Upper lobe of left lung (tissue), 4 donors: ENCODE measurements around the gene VPS13D.

ENCODE experiments used
- POLR2A ChIP-seq, 4 donors: fragments of 450-650 bp; IDR thresholded peaks; one replicate each; pipeline ENCODE4 v1.5.1; 2016 to 2017; ENCODE audit warnings: antibody characterized with exemption in 4 of 4, mild to moderate bottlenecking in 2 of 4
- POLR2AphosphoS5 ChIP-seq, 2 donors: sonication (generic); formaldehyde crosslinking; IDR thresholded peaks; one replicate each; pipeline ENCODE4 v1.5.1; 2017; ENCODE audit warnings: antibody characterized with exemption in 2 of 2

DNA sequence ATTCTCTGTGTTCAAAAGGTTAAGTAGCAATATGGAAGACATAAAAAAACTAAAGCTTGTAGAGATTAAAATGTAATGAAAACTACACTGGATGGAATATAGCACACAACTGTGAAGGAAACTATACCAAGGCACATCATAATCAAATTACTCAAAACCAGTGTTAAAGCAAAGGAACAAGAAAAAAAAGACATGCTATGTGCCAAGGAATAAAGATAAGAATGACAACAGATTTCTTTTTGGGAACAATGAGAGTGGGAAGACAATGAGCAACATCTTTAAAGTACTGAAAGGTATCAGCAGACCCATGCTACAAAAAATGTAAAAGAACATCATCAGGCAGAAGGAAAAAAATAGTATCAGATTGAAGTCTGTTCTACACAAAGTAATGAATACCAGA, 157.8 kb downstream of the VPS13D start:
- TF ChIP-seq POLR2A (IDR thresholded peaks at IDR 0.05) (no peak), POLR2AphosphoS5 (IDR thresholded peaks at IDR 0.05) (no peak)
